GM06990 (cell line): Measurements from ENCODE around the gene ARID4A.
"Not testable (repeated sequence)": the region's sequence is repeated elsewhere in the genome, so short reads cannot be mapped to it uniquely, and the experiment has no call there.

ENCODE experiments used
- DNase-seq: peaks from one replicate; pipeline ENCODE4 v3.0.0-alpha.2; 2011; ENCODE audit not compliant: insufficient read length; ENCODE audit errors: extremely low read depth
- H3K27me3 ChIP-seq: replicated peaks from 2 replicates; pipeline ENCODE4 v1.6.0; 2011; ENCODE audit warnings: low read length; ENCODE audit not compliant: control insufficient read depth, insufficient read depth
- H3K36me3 ChIP-seq: 2 replicates; pipeline ENCODE4 v1.5.1; 2011; ENCODE audit warnings: low read length; ENCODE audit not compliant: control insufficient read depth, insufficient read depth
- H3K4me3 ChIP-seq: replicated peaks from 2 replicates; pipeline ENCODE4 v1.5.1; 2011; ENCODE audit warnings: low read depth, mild to moderate bottlenecking, control low read depth, low read length
- CTCF ChIP-seq: IDR thresholded peaks from 2 replicates; pipeline ENCODE4 v1.5.1; 2011; ENCODE audit warnings: low read length, control low read depth, mild to moderate bottlenecking, inconsistent platforms; ENCODE audit not compliant: insufficient read depth, poor library complexity, severe bottlenecking

The ARID4A gene

GRCh38 chr14:58327019-58327418, 28.7 kb downstream of the ARID4A start:
- Histone ChIP-seq H3K27me3 (no peaks in the 10 kb centered on the region), H3K36me3 (peaks cover 4% of the 10 kb centered on the region), H3K4me3 (no peak overlapping the region)
- TF ChIP-seq CTCF = no peak
- no peak for DNase-seq

GRCh38 chr14:58331111-58331510, 32.8 kb downstream of the ARID4A start:
- no peak for TF ChIP-seq CTCF
- DNase-seq = peak; percentile 43
- Histone ChIP-seq H3K27me3 (no peaks in the 10 kb centered on the region), H3K4me3 (no peak overlapping the region), H3K36me3 (peaks cover 2% of the 10 kb centered on the region)

GRCh38 chr14:58332561-58332960, 34.2 kb downstream of the ARID4A start:
- no peak for TF ChIP-seq CTCF
- no peaks in the 10 kb centered on the region for H3K27me3 ChIP-seq
- no peak for DNase-seq
- no peak overlapping the region for H3K4me3 ChIP-seq
- peaks cover 2% of the 10 kb centered on the region for H3K36me3 ChIP-seq

- not testable (repeated sequence) for H3K36me3 ChIP-seq, DNase-seq, H3K27me3 ChIP-seq, H3K4me3 ChIP-seq
Measured at GRCh38 chr14:58339666-58340065, 41.3 kb downstream of the ARID4A start.

- no peaks in the 10 kb centered on the region for H3K27me3 ChIP-seq
- peaks cover 1% of the 10 kb centered on the region for H3K36me3 ChIP-seq
- no peak overlapping the region for H3K4me3 ChIP-seq
- TF ChIP-seq CTCF = no peak
- DNase-seq = no peak
Measured at GRCh38 chr14:58341152-58341748, 42.9 kb downstream of the ARID4A start.

- H3K27me3 ChIP-seq, DNase-seq, H3K4me3 ChIP-seq, H3K36me3 ChIP-seq: not testable (repeated sequence)
Measured at GRCh38 chr14:58343535-58343934, 45.2 kb downstream of the ARID4A start.
